Body of pancreas (tissue), 4 donors: Measurements from ENCODE around the gene MACROH2A1.

Experiments used
- POLR2A ChIP-seq, 3 donors: fragments of 450-650 bp; IDR thresholded peaks; one replicate each; pipeline ENCODE4 v1.6.1; 2016; ENCODE audit warnings: antibody characterized with exemption in 3 of 3, mild to moderate bottlenecking in 2 of 3
- TF ChIP-seq, protein P1 (sequence below), 7 experiments: fragments of 450-650 bp in 4 of 7; fragments of 200-600 bp in 3 of 7; sonication (generic) in 3 of 7; IDR thresholded peaks; one replicate each; pipeline ENCODE4 v1.5.1; 2016 to 2019; ENCODE audit warnings: antibody characterized with exemption in 7 of 7

DNA sequence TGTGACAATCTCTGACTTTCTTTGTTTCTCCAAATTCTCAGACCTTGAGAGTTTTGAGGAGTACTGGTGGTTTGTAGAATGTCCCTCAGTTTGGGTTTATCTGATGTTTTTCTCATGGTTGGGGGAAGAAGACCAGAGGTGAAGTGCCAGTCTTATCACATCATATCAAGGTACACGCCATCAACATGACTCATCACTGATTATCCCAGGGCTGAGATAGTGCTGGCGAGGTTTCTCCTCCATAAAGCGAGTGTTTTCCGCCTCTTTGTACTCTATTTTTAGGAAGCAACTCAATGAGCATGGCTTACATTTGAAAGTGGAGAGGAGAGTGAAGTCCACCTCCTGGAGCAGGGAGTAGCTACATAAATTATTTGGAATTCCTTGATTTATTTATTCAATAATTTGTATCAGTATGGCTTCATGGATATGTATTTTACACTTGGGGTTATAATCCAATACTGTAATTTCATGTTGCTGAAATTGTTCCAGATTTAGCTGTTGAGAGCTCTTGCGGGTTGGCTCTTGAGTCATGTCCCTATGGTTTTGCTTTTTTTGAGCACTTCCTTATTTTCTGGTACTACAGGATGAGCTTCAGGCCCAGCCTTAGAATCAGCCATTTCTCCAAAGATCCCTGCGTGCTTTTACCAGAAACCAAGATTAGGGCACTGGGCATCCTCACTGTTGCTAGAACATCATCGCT, 24.3 kb upstream of the MACROH2A1 start:
- TF ChIP-seq, protein P1, sequence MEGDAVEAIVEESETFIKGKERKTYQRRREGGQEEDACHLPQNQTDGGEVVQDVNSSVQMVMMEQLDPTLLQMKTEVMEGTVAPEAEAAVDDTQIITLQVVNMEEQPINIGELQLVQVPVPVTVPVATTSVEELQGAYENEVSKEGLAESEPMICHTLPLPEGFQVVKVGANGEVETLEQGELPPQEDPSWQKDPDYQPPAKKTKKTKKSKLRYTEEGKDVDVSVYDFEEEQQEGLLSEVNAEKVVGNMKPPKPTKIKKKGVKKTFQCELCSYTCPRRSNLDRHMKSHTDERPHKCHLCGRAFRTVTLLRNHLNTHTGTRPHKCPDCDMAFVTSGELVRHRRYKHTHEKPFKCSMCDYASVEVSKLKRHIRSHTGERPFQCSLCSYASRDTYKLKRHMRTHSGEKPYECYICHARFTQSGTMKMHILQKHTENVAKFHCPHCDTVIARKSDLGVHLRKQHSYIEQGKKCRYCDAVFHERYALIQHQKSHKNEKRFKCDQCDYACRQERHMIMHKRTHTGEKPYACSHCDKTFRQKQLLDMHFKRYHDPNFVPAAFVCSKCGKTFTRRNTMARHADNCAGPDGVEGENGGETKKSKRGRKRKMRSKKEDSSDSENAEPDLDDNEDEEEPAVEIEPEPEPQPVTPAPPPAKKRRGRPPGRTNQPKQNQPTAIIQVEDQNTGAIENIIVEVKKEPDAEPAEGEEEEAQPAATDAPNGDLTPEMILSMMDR (IDR thresholded peaks at IDR 0.05), result no peak
- TF ChIP-seq POLR2A (IDR thresholded peaks at IDR 0.05), result no peak
